Caco-2 (cell line): ENCODE data around the gene SIRPA. TPM values are rescaled to one million over a fixed set of nuclear protein-coding genes. Genes with fewer than 3 reads are reported as not detected.

ENCODE experiments used
- BruUV-seq: library from RNA; stranded (reverse); fragments of 400-500 nt; replicated peaks from 2 replicates; lab custom pipeline; 2021; lab: Mats Ljungman, UMichigan
- CTCF ChIA-PET: fragments of 300-600 bp; sonication (Branson Sonifier 250); formaldehyde crosslinking; loops from one replicate; lab custom pipeline; 2022; ENCODE audit warnings: antibody characterized with exemption; lab: Charles Lee
- POLR2A ChIA-PET: fragments of 300-600 bp; sonication (Branson Sonifier 250); formaldehyde crosslinking; loops from one replicate; lab custom pipeline; 2022; ENCODE audit warnings: antibody characterized with exemption; lab: Charles Lee
- DNase-seq, 2 experiments: peaks; one replicate each; pipeline versions ENCODE4 v3.0.0 to v3.0.0-alpha.2; 2020 to 2022
- H3K27me3 ChIP-seq: replicated peaks from 2 replicates; pipeline ENCODE4 v1.6.0; 2011; ENCODE audit warnings: low read length; ENCODE audit not compliant: control insufficient read depth, insufficient read depth
- H3K36me3 ChIP-seq: 2 replicates; pipeline ENCODE4 v1.5.1; 2011; ENCODE audit warnings: low read length; ENCODE audit not compliant: control insufficient read depth, insufficient read depth
- H3K4me1 ChIP-seq: fragments of 250-450 bp; sonication (Bioruptor Pico); 2 replicates; pipeline ENCODE4 v1.5.1; 2020; ENCODE audit warnings: mild to moderate bottlenecking
- H3K4me3 ChIP-seq: 2 replicates; pipeline ENCODE4 v1.5.1; 2011; ENCODE audit warnings: low read depth, mild to moderate bottlenecking, control low read depth, low read length
- H3K9me3 ChIP-seq: fragments of 250-450 bp; sonication (Bioruptor Pico); 2 replicates; pipeline ENCODE4 v1.5.1; 2020; ENCODE audit warnings: mild to moderate bottlenecking, moderate library complexity
- H3K27ac Mint-ChIP-seq: one replicate; pipeline ENCODE4 v1.8.0; 2022; ENCODE audit warnings: mixed read lengths; ENCODE audit not compliant: unreplicated experiment
- H3K27me3 Mint-ChIP-seq: one replicate; pipeline ENCODE4 v1.8.0; 2022; ENCODE audit warnings: mixed read lengths; ENCODE audit not compliant: insufficient read depth, unreplicated experiment
- H3K36me3 Mint-ChIP-seq: one replicate; pipeline ENCODE4 v1.8.0; 2022; ENCODE audit warnings: mild to moderate bottlenecking, mixed read lengths; ENCODE audit not compliant: insufficient read depth, unreplicated experiment
- H3K4me1 Mint-ChIP-seq: one replicate; pipeline ENCODE4 v1.8.0; 2022; ENCODE audit warnings: low read depth, mixed read lengths; ENCODE audit not compliant: unreplicated experiment
- H3K4me3 Mint-ChIP-seq: one replicate; pipeline ENCODE4 v1.8.0; 2022; ENCODE audit warnings: mild to moderate bottlenecking, moderate library complexity, mixed read lengths; ENCODE audit not compliant: unreplicated experiment
- H3K9me3 Mint-ChIP-seq: one replicate; pipeline ENCODE4 v1.8.0; 2022; ENCODE audit warnings: mixed read lengths; ENCODE audit not compliant: unreplicated experiment
- intact Hi-C: fragments of 100-400 bp; cut with micrococcal nuclease; formaldehyde crosslinking; loops from one replicate; pipeline ENCODE4 v1.10.0; 2022; ENCODE audit not compliant: unreplicated experiment
- total RNA-seq: library from RNA; stranded (reverse); gene quantifications from 2 replicates; pipeline ENCODE4 v1.2.3, GENCODE V29; 2022
- TF ChIP-seq, protein P1 (sequence below), 2 experiments: fragments of 200-600 bp in 1 of 2; IDR thresholded peaks; 1 replicate in 1 of 2; 2 replicates in 1 of 2; pipeline versions ENCODE4 v1.5.1 to v1.8.0; 2011 to 2022; ENCODE audit warnings: antibody characterized with exemption in 1 of 2, control low read depth in 1 of 2, inconsistent platforms in 1 of 2, low read depth in 1 of 2, low read length in 1 of 2, mild to moderate bottlenecking in 1 of 2, moderate library complexity in 1 of 2; ENCODE audit not compliant: insufficient read depth in 1 of 2, severe bottlenecking in 1 of 2, unreplicated experiment in 1 of 2

The SIRPA gene
- total RNA-seq, 1 experiment from 2014 or later, result 33.3 TPM

DNA sequence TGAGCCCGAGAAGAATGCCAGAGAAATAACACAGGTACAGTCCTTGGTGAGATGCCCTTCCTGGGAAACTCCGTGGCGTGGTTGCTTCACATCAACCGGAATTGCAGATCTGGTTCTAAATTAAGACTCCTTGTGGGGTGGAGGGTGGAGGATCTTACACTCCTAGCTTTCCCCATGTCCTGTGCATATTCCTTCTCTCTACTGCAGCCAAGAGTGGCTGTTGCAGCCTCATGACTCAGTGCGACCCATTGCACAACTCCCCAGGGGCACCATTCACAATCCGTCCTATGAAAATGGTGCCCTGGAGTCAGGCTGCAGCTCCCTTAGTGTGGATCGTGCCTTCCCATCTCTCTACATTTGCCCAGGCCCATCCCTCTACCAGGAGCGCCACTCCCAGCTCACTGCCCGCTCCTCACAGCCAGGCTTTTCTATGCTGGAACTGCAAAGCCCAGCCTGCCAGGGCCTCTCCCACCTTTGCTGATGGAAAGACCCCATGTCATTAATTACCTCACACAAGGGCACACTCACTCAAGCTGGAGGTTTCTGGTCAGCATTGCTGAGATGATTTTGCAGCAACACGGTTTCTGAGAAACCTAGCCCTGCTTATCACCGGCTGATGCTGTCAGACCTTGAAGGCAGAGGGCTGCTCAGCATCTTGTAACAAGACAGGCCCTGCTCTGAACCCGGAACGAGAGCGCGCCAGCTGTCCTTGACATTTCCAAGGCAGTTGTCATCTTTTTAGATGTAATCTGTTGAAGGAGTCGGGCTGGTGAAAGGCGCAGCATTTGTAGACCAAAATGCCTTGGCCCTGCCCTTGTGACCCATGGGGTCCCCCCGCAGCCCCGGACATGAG lies 39.7 kb downstream of the SIRPA start:
- intact Hi-C loops, result no loop called here
- peaks cover 9% of the 10 kb centered on the region for H3K36me3 Mint-ChIP-seq
- no peaks in the 10 kb centered on the region for H3K27me3 ChIP-seq
- H3K4me3 Mint-ChIP-seq, result no peak overlapping the region
- H3K9me3 ChIP-seq, result no peaks in the 10 kb centered on the region
- no peak overlapping the region for H3K27ac Mint-ChIP-seq
- ChIA-PET CTCF (no interaction called here), POLR2A (no interaction called here)
- no peaks in the 10 kb centered on the region for H3K9me3 Mint-ChIP-seq
- H3K4me1 Mint-ChIP-seq, result no peaks in the 10 kb centered on the region
- peaks cover 1% of the 10 kb centered on the region; the same call in 1 of the 2 replicates for H3K36me3 ChIP-seq
- TF ChIP-seq, protein P1, sequence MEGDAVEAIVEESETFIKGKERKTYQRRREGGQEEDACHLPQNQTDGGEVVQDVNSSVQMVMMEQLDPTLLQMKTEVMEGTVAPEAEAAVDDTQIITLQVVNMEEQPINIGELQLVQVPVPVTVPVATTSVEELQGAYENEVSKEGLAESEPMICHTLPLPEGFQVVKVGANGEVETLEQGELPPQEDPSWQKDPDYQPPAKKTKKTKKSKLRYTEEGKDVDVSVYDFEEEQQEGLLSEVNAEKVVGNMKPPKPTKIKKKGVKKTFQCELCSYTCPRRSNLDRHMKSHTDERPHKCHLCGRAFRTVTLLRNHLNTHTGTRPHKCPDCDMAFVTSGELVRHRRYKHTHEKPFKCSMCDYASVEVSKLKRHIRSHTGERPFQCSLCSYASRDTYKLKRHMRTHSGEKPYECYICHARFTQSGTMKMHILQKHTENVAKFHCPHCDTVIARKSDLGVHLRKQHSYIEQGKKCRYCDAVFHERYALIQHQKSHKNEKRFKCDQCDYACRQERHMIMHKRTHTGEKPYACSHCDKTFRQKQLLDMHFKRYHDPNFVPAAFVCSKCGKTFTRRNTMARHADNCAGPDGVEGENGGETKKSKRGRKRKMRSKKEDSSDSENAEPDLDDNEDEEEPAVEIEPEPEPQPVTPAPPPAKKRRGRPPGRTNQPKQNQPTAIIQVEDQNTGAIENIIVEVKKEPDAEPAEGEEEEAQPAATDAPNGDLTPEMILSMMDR (IDR thresholded peaks at IDR 0.05; ENCODE audit: insufficient read depth in 1 of 2, low read depth in 1 of 2, low read length in 1 of 2, severe bottlenecking in 1 of 2, unreplicated experiment in 1 of 2), result no peak
- DNase-seq, result no peak
- no peak overlapping the region for H3K4me3 ChIP-seq
- no peaks in the 10 kb centered on the region for H3K27me3 Mint-ChIP-seq
- H3K4me1 ChIP-seq, result peaks cover 8% of the 10 kb centered on the region; the same call in 1 of the 2 replicates
- no TSS peak for BruUV-seq

DNA sequence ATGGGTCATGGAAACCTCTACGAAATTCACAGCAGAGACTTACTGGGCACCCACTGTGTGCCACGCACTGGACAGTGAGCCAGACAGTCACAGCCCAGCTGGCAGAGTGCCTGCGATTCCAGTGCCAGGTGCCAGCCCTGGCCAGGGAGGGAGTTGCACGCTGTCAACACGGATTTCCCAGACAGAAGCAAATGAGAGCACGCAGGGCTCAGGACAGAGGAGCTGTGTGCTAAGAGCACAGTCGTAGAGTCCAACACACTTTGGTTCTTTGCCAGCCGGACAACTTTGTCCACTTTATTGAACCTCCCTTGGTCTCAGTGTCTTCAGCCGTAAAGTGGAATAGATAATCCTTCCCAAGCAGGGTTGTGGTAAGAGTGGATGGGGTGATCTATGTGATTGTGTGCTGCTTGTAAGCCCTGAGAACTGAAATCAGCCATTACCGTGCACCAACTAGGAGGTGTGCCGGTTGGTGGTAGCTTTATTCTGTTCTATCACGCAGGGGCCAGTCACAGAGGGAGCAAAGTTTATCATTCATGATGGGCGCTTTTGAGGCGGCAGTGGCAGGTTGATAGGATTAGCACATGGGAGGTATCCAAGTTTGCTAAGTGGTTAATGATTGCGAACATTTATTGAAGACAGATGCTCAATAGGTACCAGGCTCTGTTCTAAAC lies 40.6 kb downstream of the SIRPA start:
- Mint-ChIP-seq H3K36me3 (peaks cover 9% of the 10 kb centered on the region), H3K27me3 (no peaks in the 10 kb centered on the region), H3K4me1 (no peaks in the 10 kb centered on the region), H3K4me3 (no peak overlapping the region), H3K27ac (no peak overlapping the region), H3K9me3 (no peaks in the 10 kb centered on the region)
- Histone ChIP-seq H3K9me3 (no peaks in the 10 kb centered on the region), H3K36me3 (0 out of 2 replicates have a peak, but pooled peaks cover 1% of the 10 kb centered on the region), H3K4me1 (peaks cover 8% of the 10 kb centered on the region; the same call in 1 of the 2 replicates), H3K4me3 (no peak overlapping the region), H3K27me3 (no peaks in the 10 kb centered on the region)
- BruUV-seq, result no TSS peak
- no peak for DNase-seq
- intact Hi-C loops, result no loop called here
- CTCF ChIA-PET, result no interaction called here
- POLR2A ChIA-PET, result no interaction called here
- TF ChIP-seq, protein P1 (IDR thresholded peaks at IDR 0.05; ENCODE audit: insufficient read depth in 1 of 2, low read depth in 1 of 2, low read length in 1 of 2, severe bottlenecking in 1 of 2, unreplicated experiment in 1 of 2), result no peak

DNA sequence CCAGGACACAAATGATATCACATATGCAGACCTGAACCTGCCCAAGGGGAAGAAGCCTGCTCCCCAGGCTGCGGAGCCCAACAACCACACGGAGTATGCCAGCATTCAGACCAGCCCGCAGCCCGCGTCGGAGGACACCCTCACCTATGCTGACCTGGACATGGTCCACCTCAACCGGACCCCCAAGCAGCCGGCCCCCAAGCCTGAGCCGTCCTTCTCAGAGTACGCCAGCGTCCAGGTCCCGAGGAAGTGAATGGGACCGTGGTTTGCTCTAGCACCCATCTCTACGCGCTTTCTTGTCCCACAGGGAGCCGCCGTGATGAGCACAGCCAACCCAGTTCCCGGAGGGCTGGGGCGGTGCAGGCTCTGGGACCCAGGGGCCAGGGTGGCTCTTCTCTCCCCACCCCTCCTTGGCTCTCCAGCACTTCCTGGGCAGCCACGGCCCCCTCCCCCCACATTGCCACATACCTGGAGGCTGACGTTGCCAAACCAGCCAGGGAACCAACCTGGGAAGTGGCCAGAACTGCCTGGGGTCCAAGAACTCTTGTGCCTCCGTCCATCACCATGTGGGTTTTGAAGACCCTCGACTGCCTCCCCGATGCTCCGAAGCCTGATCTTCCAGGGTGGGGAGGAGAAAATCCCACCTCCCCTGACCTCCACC lies 42.2 kb downstream of the SIRPA start:
- ChIA-PET CTCF (no interaction called here), POLR2A (no interaction called here)
- Histone ChIP-seq H3K4me3 (no peak overlapping the region), H3K9me3 (no peaks in the 10 kb centered on the region), H3K36me3 (0 out of 2 replicates have a peak, but pooled peaks cover 1% of the 10 kb centered on the region), H3K27me3 (no peaks in the 10 kb centered on the region), H3K4me1 (peaks cover 15% of the 10 kb centered on the region)
- H3K9me3 Mint-ChIP-seq, result no peaks in the 10 kb centered on the region
- H3K27me3 Mint-ChIP-seq, result no peaks in the 10 kb centered on the region
- TF ChIP-seq, protein P1 (IDR thresholded peaks at IDR 0.05; ENCODE audit: insufficient read depth in 1 of 2, low read depth in 1 of 2, low read length in 1 of 2, severe bottlenecking in 1 of 2, unreplicated experiment in 1 of 2), result no peak
- peaks cover 9% of the 10 kb centered on the region for H3K36me3 Mint-ChIP-seq
- no peak overlapping the region for H3K27ac Mint-ChIP-seq
- BruUV-seq, result no TSS peak
- peaks cover 6% of the 10 kb centered on the region for H3K4me1 Mint-ChIP-seq
- no peak overlapping the region for H3K4me3 Mint-ChIP-seq
- DNase-seq, result no peak
- intact Hi-C loops, result no loop called here
